ENCODE measurements around the gene LRRIQ1.

- TF ChIP-seq ZNF569 (CRISPR knock-in tag; IDR thresholded peaks at IDR 0.05; ENCODE audit: borderline replicate concordance) (no peak), ERF (CRISPR knock-in tag; IDR thresholded peaks at IDR 0.05) (no peak), FUBP1 (CRISPR knock-in tag; IDR thresholded peaks at IDR 0.05; ENCODE audit: borderline replicate concordance) (no peak)
Observed at GRCh38 chr12:85183855-85184254, 147.7 kb downstream of the LRRIQ1 start.
